ACHN (cell line): ENCODE measurements around the gene ONECUT2.
A peak's percentile ranks its signal among the peaks of the same experiment; 100 is the strongest.
"Not testable (repeated sequence)": the region's sequence is repeated elsewhere in the genome, so short reads cannot be mapped to it uniquely, and the experiment has no call there.

Experiments
- DNase-seq: peaks from one replicate; pipeline ENCODE4 v3.0.0-alpha.2; 2015
- in situ Hi-C: cut with HindIII; loops from 2 replicates; pipeline ENCODE4 v1.10.0; 2017; ENCODE audit warnings: low sequenced_read_pairs, low pct_ligation_motif_present, low pct_unique_long_range_greater_than_20kb

Gene ONECUT2

DNA sequence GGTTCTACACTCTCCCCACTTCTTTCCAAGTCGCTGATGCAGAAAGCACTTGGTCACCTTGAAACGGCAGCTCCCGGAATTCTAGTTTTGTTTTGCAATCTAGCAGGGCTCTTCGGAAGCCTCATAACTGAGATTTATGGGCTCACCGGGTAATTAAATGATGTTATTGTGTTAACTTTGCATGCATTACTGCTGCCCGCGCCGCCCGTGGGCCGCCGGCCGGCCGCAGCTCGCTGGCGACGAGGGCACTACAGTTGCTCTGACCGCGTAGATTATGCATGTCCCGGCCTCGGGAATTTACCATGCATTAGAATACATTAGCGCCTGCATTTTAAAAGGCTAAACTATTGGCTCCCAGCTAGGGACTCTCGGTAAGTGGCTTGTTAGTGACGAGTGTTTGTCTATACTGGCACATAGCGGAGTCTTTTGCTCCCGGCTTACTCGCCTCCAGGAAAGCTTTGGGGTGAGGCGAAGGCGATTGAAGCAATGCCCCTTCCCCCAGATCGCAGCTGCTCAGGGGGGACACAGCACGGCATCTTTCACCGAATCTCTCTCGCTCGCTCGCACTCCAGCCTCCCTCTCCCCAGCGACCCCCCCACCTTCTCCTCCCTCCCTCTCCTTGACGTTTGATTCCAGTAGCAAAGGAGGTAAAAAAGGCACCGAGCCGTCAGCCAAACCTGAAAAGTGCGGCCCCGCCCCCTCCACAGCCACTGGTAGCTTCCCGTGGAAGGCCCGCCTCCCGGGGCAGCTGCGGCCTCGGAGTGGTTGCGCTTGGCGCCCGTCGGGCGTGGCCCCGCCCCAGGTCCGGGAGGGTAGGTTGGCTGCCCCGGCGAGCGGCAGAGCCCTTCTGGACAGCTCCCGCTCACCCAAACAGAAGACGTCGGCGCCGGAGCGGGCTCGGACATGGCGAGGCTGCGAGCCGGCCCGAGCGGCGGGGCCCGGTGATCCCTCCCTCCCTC lies at the start of gene ONECUT2:
Gene ONECUT2 (plus strand): TSS at position 839 of the 959 bp plus-strand sequence. CDS start 343 bp downstream, outside the sequence.
- peak; percentile 92 for DNase-seq
- in situ Hi-C loops: no loop called here

DNA sequence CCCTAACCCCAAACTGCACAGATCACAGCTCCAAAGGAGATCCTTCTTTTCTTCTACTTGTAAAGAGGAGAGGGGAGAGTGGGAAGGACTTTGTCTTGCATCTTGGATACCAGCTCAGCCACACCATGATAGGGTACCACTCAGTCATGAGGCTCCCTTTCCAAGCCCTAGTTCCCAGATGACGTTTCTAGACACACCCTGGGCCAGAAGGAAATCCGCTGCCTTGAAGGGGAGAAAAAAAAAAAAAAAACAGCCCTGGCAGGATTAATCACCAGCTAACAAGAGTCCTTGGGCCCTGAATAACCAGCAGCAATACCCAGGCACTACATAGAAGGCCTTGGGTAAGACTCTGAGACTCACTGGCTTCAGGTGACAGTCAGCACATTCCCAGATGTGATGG lies 45.9 kb upstream of the ONECUT2 start:
- in situ Hi-C loops: no loop called here
- no peak for DNase-seq

DNA sequence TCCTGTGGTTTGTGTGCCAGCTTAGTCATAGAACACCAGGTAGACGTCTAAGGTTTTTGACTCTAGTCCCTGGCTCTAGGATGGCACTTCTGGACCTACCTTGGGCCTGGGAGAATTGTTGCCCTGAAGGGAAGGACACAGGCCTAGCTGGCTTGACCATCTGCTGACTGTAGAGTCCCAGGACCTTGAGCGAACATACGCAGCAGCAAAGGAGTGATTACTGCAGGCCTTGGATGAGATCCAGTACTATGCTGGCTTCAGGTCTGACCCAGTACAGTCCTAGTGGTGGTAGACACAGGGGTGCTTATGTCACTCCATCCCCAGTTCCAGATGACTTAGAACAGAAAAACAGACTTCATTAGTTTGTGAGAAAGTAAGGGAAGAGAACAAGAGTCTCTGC lies 45.1 kb upstream of the ONECUT2 start:
- in situ Hi-C loops: no loop called here
- no peak for DNase-seq

DNA sequence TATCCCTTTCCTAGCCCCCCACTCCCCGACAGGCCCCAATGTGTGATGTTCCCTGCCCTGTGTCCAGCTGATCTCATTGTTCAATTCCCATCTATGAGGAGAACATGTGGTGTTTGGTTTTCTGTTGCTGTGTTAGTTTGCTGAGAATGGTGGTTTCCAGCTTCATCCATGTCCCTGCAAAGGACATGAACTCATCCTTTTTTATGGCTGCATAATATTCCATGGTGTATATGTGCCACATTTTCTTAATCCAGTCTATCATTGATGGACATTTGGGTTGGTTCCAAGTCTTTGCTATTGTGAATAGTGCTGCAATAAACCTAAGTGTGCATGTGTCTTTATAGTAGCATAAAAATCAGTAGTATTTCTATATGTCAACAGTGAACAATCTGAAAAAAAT lies 40.4 kb upstream of the ONECUT2 start:
- DNase-seq, in situ Hi-C loops: not testable (repeated sequence)

DNA sequence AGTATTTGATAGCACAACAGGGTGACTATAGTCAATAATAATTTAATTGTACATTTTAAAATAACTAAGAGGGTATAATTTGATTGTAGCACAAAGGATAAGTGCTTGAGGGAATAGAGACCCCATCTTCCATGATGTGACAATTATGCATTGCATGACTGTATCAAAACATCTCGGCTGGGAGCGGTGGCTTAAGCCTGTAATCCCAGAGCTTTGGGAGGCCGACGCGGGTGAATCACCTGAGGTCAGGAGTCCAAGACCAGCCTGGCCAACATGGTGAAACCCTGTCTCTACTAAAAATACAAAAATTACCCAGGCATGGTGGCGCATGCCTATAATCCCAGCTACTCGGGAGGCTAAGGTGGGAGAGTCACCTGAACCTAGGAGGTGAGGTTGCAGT lies 38.3 kb upstream of the ONECUT2 start:
- in situ Hi-C loops, DNase-seq: not testable (repeated sequence)

DNA sequence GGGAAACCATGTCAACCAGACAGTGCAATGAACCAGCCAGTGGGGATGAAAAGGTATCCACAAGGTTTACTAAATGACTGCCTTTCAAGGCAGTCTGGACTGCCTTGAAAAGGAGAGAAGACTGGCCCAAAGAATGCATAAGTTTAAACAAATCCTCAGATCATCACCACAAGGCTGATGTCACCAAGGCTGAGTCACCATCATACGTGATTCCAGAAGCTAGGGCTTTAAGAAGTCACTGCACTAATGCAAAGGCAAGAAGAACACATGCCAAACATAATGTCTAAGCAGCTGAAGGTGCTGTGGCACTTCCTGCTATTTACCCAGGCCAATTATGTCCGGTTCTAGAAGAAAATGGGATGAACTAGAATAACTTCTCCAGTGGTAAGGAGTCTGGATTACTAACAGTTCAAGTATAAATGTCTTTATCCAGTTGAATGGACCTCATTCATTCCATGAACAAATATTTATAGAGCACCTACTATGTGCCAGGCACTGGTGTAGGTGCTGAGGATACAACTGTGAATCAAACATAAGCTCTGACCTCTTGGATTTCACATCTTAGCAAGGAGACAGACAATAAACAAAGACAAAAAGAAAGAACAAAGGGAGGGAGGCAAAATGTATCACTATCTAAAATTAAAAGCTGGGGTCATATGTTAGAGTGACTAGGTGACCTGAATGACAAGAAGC lies 37.6 kb upstream of the ONECUT2 start:
- in situ Hi-C loops: no loop called here
- DNase-seq: peak; percentile 38

DNA sequence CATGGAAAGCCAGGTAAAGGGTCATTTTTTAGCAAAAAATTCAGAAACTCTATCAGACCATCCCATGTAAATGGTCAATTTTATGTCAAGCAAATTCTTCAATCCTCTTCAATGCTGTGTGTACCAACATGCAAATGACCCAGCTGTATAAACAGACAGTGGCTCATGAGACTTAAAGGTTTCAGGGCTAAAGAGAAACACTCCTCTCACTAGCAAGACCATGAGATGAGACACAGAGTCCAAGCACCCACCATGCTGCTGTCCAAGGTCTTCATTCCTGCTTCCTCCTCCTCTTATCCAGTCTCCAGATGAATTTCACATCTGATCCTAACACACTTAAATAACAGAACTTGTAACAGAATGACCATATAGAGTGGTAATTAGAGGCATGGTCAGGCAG lies 30.8 kb upstream of the ONECUT2 start:
- in situ Hi-C loops: no loop called here
- DNase-seq: no peak

DNA sequence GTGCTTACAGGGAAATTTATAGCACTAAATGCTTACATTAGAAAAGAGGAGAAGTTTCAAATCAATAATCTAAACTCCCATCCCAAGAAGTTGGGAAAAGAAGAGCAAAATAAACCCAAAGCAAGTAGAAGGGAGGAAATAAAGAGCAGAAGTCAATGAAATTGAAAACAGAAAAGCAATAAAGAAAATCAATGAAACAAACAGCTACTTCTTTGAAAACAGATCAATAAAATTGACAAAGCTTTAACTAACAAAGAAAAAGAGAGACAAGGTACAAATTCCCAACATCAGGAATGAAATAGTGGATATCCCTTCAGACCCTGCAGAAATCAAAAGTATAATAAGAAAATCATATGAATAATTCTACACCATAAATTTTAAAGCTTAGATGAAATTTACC lies 25.5 kb upstream of the ONECUT2 start:
- no peak for DNase-seq
- in situ Hi-C loops: no loop called here

DNA sequence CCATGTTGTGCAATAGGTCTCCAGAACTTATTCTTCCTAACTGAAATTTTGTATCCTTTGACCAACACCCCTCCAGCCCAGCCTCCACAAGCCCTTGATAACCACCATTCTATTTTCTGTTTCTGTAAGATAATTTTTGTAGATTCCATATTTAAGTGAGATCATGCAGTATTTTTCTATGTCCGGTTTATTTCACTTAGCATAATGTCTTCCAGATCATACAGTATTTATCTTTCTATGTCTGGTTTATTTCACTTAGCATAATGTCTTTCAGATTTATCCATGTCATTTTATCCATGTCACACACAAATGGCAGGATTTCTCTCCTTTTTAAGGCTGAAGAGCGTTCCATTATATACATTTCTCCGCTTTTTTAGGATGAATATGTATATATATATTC lies 24.4 kb upstream of the ONECUT2 start:
- in situ Hi-C loops: no loop called here
- DNase-seq: no peak

DNA sequence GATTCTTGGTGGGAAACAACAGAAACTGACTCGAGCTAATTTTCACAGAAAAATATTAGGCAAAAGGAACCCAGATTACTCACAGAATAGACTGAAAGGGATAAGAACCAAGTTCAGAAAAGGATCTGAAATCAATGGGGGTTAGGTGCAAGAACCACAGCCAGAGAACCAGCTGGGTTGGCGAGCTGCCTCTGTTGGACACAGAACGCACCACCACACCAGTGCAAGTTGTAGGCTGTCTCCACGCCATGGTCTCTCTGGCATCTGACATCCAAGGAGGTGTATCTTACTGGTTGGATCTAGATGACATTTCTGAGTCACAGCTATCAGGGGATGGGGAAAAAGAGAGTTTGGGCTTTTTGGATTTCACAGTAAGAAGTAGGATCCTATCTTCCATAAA lies 18.6 kb upstream of the ONECUT2 start:
- in situ Hi-C loops: no loop called here
- no peak for DNase-seq

DNA sequence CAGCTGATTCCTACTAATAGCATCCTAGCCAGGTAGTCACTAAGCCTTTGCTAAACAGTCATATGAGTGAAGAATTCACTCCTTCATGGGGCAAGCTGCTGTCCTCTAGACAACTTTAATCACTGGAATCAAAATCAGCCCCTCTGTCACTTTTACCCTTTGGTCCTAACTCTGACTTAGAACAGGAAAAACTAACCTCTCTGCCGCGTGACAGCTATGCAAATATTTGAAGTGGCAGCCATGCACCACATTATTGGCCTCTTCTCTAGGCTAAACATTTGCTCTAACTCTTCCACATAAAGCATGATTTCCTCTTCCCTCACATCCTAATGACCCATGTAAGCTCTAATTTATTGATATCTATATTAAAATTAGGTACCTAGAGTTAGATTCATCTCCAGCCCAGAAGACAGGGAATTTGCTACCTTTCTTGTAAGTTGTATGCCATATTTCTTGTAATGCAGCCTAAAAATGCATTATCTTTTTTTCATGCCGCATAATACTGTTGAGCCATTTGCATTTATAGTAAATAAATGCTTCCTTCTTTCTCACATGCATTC lies 12.8 kb upstream of the ONECUT2 start:
- in situ Hi-C loops: no loop called here
- no peak for DNase-seq

DNA sequence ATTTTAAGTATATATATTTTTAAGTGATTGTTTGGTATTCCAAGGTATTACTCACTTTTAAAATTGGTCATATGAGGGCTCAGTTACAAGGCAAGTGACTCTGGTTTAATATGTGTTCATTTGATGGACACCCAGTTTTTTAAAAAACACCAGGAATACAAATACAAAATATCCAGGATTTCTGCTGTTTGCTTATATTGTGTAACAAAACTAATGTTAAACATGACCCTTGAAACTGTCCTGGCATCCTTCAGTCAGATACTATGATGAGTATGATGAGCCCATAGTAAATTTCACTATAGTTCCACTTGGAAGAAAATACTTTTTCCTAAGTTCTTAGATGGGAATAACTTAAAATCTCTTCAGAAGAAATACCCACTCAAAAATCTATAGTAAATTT lies 11.4 kb upstream of the ONECUT2 start:
- no peak for DNase-seq
- in situ Hi-C loops: no loop called here

DNA sequence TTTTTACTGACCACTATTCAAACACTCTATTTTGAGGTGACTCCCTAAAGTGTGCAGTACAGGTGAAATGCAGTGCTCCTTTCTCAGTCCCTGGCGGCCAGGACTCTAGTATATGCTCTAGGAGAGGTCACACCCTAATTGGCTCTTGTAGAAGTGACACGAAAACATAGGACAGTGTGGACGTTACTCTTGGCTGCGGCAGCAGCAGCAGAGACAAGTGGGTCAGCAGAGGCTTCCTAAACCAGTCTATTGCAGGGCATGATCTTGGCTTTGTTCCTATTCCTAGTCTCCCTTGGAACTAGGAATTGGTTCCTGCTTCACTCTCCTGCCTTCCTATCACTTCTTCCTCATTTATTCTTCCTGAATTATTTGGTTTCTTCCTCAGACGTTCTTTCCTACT lies 10.1 kb upstream of the ONECUT2 start:
- in situ Hi-C loops: no loop called here

DNA sequence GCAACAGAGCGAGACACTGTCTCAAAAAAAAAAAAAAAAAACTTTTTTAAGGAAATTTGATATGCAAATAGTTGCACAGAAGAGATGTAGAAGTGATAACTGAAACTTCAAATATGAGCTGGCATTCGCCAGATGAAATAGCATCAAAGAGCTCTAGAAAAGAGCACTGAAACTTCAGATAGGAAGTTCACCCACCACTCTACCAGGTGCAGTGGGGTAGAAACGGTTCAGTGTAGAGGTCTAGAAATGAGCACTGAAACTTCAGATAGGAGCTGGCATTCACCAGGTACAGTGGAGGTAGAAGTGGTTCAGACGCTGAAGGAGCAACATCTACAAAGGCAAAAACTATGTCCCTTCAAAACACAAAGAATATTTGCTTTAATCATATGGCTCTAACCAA lies 9.0 kb upstream of the ONECUT2 start:
- in situ Hi-C loops: no loop called here
- DNase-seq: no peak

More for the DNA sequence above, 10.1 kb upstream of the ONECUT2 start:
- no peak for DNase-seq

DNA sequence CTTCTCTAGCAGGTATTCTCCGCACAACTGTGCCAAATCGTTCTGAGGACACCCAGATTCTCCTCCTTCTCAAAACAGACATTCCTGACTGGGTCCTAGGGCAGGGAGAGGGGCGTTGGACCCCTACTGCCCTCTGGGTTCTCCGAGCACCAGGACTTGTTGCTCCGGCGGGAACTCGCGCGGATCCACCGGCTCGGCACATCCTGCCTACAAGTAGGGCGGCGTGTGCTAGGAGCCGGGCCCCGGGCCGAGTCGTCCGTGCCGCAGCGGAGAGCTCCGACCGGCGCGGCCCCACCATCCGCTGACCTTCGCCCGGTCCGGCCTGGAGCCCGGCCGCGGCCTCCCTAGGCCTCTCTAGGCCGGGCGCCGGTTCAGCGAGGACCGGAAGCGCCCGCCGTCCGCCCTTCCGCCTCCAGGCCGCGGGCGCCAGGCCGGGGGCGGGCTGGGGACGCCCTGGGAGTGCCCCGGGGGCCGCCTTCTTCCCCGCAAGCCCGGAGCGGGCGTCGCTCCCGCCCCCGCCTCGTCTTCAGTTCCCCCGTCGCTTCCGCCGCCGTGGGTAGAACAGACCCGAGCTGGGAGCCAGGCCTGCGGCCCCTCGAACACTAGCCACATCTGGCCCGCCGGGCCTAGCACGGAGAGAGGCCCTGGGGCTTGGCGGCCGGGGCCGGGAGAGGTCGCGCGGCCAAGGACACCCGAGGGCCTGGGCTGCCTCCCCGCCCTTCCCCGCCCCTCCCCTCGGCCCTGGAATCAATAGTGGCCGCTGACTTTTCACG lies 7.6 kb upstream of the ONECUT2 start:
- DNase-seq: no peak
- in situ Hi-C loops: no loop called here

DNA sequence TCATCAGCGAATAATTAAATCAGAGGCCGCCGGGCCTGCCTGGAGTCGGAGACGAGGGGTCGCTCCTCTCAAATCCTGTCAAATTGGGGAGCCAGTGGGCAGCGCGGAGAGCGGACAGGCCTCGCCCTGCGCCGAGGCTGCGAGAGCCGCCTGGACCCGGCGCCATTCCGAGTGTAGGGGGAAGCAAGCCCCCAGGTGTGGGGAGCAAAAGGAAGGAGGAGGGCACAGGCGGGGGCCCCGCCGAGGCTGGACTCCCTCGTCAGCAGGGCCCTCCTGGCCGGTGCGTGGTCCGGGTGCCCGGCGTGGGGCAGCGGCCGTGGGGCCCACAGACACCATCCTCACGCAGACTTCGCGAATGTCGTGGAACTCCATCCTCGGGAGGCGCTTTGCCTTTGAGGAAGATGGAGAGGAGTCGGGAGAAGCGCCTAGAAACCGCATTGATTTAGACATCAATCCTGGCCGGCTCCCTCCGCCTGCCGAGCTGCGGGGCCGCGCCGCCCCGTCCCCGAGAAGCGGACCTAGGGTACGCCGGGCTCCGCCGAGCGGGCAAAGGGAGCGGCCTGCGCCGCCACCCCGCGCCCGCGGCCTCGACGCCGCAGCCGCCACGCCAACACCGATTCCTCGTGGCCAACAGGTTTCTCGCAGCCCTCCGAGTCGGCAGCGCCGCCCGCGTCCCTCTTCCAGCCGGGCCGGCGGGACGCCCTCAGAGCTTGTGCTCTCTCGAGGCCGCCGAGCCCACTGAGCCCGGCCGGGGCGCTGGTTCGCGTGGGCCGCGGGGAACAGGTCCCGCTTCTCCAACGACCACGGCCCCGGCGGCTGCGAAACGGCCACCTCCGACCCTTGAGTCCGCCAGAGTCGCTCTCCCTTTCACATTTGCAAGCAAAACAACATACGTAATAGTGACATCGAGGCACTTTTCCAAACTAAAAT lies 6.7 kb upstream of the ONECUT2 start:
- in situ Hi-C loops: no loop called here
- no peak for DNase-seq

DNA sequence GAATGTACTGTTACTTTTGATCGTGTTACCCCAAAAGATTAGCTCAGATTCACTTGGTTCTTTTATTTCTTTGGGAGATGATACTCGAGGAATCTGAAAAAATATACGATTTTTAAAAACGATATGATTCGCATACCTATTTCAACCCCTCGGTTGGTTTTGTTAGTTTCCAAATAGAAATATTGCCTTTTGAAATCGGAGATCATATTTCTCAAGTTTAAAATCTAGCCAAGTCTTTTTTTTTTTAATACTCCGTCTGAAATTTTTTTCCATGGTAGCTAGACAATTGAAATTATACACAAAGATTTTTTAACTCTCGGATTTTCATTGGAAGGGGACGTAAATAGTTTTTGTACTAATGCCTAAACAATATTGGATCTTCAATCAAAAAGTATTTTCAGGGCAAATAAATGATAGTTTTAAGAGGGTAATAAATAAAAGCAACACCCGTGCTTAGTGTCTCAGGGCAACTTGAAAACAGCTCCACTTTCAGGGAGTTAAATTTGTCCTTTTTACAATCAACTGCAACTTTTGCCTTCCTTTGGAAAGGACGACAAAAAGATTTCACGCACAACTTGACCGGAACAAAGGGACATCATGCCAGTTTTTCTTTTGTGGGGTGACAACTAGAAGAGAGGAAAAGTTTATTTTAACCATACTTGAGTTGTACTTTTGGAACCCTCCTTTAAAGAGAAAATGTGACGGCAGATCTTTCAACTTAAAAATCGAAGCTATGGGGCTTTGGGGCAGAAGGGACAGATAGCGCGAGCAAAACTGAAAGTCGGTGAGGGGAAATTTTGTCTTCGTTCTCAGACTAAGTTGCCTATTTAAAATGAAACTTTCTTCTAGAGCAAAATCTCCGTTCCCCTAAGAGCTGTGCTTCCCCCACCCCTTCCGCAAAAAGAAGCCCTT lies 5.8 kb upstream of the ONECUT2 start:
- no peak for DNase-seq
- in situ Hi-C loops: no loop called here
